ENCODE data around the gene ENTREP1. TPM values are rescaled to one million over a fixed set of nuclear protein-coding genes. Genes with fewer than 3 reads are reported as not detected.

ENTREP1 gene
- total RNA-seq, 1 experiment from 2014 or later, result 0.08 TPM

DNA sequence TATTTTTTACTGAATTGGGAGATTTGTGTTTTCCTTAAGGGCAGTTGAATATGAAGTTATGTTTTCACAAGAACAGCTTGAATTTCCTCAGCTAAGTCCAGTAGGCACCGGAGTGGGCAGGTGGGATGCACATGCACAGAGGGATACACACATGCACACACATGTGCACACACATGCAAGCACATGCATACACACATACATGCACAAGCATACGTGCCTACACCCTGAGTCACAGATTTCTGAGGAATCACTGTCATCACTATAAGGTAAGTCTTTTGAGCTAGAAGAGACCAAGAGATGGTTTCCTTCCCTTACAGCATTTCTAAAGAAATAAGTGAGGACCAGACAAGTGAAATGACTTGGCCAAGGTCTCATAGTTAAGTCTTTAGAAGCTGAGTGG is 8.7 kb downstream of the ENTREP1 start:
- no peaks in the 10 kb centered on the region for H3K36me3 ChIP-seq
- H3K4me3 ChIP-seq, result no peak overlapping the region
- H3K9me3 ChIP-seq (replicated peaks), result 0 out of 2 replicates have a peak, but pooled peaks cover 2% of the 10 kb centered on the region
- no peaks in the 10 kb centered on the region for H3K4me1 ChIP-seq
- no peak for DNase-seq
- H3K27ac ChIP-seq, result no peak overlapping the region
- no peaks in the 10 kb centered on the region for H3K27me3 ChIP-seq

DNA sequence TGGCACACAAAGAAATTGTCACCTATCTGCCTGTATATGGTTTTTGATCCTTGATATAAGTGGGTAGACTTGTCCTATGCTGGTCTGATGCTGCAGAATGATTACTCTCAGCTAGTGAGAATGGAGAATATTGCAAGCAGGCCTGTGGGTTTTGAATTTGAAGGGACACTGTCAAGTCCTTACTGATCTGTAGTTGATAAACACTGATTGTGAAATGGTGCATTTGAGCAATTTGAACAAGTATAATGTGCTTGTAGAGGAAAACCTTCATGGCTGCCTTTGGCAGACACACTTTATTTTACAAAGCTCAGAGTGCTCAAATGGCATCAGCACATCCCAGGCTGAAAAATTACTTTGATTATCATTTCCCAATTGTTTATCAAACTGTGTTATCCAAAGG is 9.3 kb downstream of the ENTREP1 start:
- Histone ChIP-seq H3K27ac (no peak overlapping the region), H3K9me3 (replicated peaks) (0 out of 2 replicates have a peak, but pooled peaks cover 2% of the 10 kb centered on the region), H3K36me3 (no peaks in the 10 kb centered on the region), H3K4me1 (no peaks in the 10 kb centered on the region), H3K27me3 (no peaks in the 10 kb centered on the region), H3K4me3 (no peak overlapping the region)
- DNase-seq, result no peak

DNA sequence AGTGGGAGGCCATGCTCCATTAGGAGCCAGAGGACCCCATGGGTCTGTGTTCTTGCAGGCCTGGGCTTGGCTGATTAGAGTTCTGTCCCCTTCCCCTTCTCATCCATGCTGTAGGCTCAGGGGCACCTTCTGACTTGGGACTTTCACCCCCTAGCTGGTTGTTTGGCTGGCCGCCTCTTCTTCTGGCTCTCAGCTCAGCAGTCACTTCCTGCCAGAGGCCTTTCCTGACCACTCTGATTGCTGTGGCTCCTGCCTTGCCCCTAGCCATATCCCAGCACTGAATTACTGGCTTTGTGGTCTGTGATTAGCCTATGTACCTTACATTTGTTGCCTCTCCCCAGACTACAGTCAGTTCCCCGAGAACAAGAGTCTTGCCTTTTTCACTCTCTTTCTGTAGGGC is 14.6 kb downstream of the ENTREP1 start:
- peak in 1 of 2 experiments; percentile 19 for DNase-seq
- H3K27me3 ChIP-seq, result 0 out of 2 replicates have a peak, but pooled peaks cover 6% of the 10 kb centered on the region
- H3K4me3 ChIP-seq, result no peak overlapping the region
- no peak overlapping the region for H3K27ac ChIP-seq
- H3K36me3 ChIP-seq, result no peaks in the 10 kb centered on the region
- no peaks in the 10 kb centered on the region for H3K4me1 ChIP-seq
- H3K9me3 ChIP-seq (replicated peaks), result no peaks in the 10 kb centered on the region

DNA sequence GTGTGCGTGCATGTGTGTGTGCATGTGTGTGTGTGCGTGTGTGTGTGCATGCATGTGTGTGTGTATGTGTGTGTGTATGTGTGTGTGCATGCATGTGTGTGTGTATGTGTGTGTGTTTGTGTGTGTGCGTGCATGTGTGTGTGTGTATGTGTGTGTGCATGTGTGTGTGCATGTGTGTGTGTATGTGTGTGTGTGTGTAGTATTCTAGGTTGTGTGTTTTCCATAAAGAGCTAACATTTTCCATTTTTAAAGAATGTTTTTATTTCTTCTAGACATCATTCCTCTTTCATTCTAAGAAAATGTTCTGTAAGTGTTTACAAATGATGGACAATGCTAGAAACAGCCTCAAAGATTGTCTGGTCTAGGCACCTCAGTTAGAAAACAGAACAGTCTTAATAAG is 15.6 kb downstream of the ENTREP1 start:
- Histone ChIP-seq H3K4me1 (no peaks in the 10 kb centered on the region), H3K27me3 (0 out of 2 replicates have a peak, but pooled peaks cover 6% of the 10 kb centered on the region), H3K36me3 (no peaks in the 10 kb centered on the region), H3K27ac (no peak overlapping the region), H3K9me3 (replicated peaks) (no peaks in the 10 kb centered on the region), H3K4me3 (no peak overlapping the region)
- no peak for DNase-seq

DNA sequence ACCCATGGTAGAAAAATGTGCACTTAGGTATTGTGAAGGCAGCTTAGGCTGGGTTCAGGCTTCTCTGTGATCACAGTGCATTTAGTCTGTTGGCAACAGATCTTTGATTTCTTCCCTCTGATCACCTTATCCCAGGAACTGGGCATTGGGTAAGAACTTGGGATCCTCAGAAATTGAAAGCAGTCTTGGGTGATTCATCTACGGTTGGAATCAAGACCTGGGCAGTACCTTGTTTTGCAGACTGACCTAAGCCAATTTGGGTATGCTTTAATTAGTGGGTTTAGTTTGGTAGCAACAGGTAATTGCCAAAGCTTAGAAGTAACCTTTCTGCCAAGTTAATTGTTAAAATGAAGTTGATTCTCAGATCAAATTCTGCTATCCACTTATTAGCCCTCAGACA is 17.8 kb downstream of the ENTREP1 start:
- no peak overlapping the region for H3K27ac ChIP-seq
- no peaks in the 10 kb centered on the region for H3K4me1 ChIP-seq
- H3K36me3 ChIP-seq, result no peaks in the 10 kb centered on the region
- 0 out of 2 replicates have a peak, but pooled peaks cover 6% of the 10 kb centered on the region for H3K27me3 ChIP-seq
- DNase-seq, result no peak
- H3K4me3 ChIP-seq, result no peak overlapping the region
- H3K9me3 ChIP-seq (replicated peaks), result no peaks in the 10 kb centered on the region

DNA sequence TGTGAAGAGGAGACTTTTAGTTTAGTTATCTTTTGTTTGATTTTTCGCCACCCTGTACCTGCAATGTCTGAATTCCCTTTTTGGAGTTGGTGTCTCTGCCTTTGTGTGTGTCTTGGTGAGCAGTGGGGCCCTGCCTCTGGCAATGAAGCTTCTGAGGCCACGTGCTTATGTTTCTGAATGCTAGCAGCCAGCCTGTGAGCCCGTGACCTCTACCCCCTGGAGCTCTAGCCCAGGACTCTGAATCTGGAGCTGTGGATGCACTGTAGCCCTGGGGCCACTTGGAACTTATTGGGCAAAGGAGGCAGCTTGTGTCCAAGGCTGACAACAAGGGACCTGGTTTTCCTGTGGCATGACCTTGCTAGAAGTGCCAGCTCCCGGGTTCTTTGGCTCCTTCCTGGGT is 19.4 kb downstream of the ENTREP1 start:
- no peak for DNase-seq
- Histone ChIP-seq H3K4me3 (no peak overlapping the region), H3K27ac (no peak overlapping the region), H3K4me1 (no peaks in the 10 kb centered on the region), H3K27me3 (0 out of 2 replicates have a peak, but pooled peaks cover 6% of the 10 kb centered on the region), H3K9me3 (replicated peaks) (no peaks in the 10 kb centered on the region), H3K36me3 (no peaks in the 10 kb centered on the region)

DNA sequence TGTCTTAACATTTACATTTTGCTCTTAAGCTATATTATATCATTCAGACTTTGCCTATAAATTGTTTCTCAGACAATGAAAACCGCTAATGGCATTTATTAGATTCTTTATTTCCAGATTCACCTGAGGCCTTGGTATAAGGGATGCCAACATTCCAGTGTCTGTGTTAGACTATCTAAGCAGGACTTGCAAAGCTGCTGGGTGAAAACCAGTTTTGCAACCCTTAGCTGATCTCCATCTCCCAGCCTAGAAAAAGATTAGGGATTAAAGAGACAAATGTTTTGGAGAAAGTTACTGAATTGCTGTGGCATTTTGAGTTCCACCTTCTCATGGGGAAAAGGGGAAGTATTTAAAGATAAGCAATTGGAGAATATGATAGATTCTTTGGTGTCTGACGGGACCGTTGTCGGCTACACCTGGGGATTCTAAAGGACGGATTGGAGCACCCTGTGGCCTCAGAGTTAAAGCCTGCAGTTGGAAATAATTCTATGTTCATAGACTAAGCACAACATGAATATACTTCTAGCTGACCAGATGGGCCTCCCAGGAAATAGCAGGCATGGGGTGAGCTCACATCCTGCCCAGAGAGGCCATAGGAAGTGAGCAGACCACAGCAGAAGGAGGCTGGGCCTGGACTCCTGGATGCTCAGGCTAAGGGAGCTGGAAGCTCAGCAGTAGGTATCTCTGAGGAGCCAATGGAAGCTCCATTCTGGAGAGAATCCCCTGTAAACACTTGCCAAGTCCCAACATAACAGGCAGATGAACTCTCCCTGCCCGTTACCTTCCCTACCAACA is 21.8 kb downstream of the ENTREP1 start:
- DNase-seq, result no peak
- Histone ChIP-seq H3K27me3 (0 out of 2 replicates have a peak, but pooled peaks cover 2% of the 10 kb centered on the region), H3K4me1 (no peaks in the 10 kb centered on the region), H3K9me3 (replicated peaks) (0 out of 2 replicates have a peak, but pooled peaks cover 6% of the 10 kb centered on the region), H3K4me3 (no peak overlapping the region), H3K27ac (no peak overlapping the region), H3K36me3 (no peaks in the 10 kb centered on the region)

DNA sequence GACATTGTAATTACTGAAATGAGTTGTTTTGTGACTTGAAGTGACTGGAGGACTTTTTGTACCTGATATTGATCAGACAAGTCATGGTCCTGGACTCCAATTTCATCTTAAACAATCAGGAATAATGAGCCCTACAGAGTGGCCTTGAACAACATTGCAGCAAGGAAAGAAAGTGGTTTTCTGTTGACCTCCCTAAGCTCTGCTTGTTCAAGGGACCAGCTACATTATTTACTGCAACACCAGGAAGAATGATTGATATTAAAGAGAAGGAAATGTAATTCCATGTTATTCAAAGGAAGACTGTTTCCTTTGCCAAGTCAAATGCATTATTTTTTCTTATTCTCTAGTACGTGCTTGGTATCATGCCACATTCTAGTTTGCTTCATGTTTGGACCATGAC is 22.6 kb downstream of the ENTREP1 start:
- Histone ChIP-seq H3K27me3 (no peaks in the 10 kb centered on the region), H3K36me3 (no peaks in the 10 kb centered on the region), H3K4me1 (no peaks in the 10 kb centered on the region), H3K4me3 (no peak overlapping the region), H3K27ac (no peak overlapping the region), H3K9me3 (replicated peaks) (0 out of 2 replicates have a peak, but pooled peaks cover 6% of the 10 kb centered on the region)
- DNase-seq, result no peak

DNA sequence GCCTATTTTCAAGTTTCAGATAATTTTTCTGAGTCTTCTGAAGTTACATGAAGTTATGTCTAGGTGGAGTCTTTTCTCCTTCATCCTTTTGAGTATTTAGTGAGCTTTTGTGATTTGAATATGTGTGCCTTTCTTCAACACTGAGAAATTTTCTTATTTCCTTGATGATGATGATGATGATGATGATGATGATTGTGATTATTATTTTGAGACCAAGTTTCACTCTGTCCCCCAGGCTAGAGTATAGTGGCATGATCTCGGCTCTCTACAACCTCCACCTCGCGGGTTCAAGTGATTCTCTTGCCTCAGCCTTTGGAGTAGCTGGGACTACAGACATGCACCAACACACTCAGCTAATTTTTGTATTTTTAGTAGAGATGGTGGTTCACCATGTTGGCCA is 26.2 kb downstream of the ENTREP1 start:
- no peak overlapping the region for H3K4me3 ChIP-seq
- no peaks in the 10 kb centered on the region for H3K4me1 ChIP-seq
- H3K9me3 ChIP-seq (replicated peaks), result 0 out of 2 replicates have a peak, but pooled peaks cover 6% of the 10 kb centered on the region
- H3K27ac ChIP-seq, result no peak overlapping the region
- H3K36me3 ChIP-seq, result no peaks in the 10 kb centered on the region
- no peaks in the 10 kb centered on the region for H3K27me3 ChIP-seq
- no peak for DNase-seq

DNA sequence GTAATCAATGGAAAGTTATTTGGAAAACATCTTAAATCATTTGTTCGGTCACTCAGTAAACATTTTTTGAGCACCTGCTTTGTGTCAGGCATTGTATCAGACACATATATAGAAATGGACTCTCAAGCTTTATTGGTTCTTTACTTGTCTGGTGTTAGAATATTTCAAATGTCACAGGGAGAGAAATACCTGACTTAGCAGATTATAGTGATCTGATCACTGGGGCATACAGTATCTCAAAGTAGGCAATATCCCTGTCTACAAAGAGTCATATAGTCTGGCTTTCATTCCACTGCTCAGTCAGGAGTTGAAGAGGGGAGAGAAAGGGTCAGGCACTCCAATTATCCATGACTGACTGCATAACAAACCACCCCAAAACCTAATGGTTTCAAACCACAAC is 30.2 kb downstream of the ENTREP1 start:
- no peaks in the 10 kb centered on the region for H3K4me1 ChIP-seq
- H3K27ac ChIP-seq, result no peak overlapping the region
- no peaks in the 10 kb centered on the region for H3K36me3 ChIP-seq
- 0 out of 2 replicates have a peak, but pooled peaks cover under 1% of the 10 kb centered on the region for H3K9me3 ChIP-seq (replicated peaks)
- H3K4me3 ChIP-seq, result no peak overlapping the region
- DNase-seq, result no peak
- no peaks in the 10 kb centered on the region for H3K27me3 ChIP-seq

DNA sequence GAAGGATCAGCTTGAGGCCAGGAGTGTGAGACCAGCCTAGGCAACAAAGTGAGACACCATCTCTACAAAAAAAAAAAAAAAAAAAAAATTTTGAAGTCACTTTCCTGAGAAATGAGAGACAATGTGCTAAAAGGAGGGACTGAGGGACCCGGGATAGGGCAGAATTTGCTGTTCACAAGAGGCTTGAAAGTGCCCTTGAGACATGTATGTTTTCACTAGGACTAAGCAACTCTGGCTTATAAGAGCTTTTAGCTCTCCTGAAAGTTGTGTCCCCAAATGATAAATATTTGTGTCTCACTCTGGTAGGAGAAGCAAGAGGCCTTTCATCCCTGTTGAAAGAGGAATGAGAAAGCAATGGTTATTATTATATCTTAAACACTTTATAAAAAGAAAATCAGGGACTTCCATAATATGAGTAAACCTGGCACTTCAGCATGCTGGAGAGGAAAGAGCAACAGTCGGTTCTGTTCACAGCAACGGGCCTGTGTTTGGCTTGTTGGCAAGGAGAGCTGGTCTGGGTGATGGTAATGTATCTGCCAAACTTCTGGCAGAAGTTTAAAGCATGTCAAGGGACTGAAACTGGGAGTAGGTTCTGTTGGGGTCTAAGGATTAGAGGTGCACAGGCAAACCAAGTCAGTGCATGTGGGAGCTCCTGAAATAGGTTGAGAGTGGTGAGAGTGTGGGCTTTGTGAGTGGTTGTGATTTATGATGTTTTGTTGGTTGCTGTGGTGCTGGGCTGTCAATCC is 32.2 kb downstream of the ENTREP1 start:
- Histone ChIP-seq H3K9me3 (replicated peaks) (no peaks in the 10 kb centered on the region), H3K4me1 (no peaks in the 10 kb centered on the region), H3K36me3 (no peaks in the 10 kb centered on the region), H3K4me3 (no peak overlapping the region), H3K27ac (no peak overlapping the region), H3K27me3 (no peaks in the 10 kb centered on the region)
- no peak for DNase-seq

DNA sequence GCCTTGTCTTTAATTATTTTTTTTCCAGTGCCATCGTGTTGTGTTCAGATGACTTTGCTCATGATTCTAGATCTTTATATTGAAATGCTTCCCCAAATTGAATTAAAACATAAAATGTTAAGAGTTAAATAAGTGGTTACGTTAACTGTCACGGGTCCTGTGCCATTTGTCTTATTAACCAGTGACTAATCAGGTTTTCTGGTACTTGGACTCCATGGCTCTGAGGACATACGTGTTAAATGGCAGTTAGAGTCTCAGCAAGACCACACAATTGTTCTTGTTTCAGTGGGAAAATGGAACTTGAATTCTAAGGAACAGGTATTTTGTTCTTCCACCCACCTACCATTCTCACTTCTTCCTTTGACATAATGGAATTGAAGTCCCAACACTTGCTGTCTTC is 32.8 kb downstream of the ENTREP1 start:
- no peak overlapping the region for H3K27ac ChIP-seq
- no peaks in the 10 kb centered on the region for H3K27me3 ChIP-seq

DNA sequence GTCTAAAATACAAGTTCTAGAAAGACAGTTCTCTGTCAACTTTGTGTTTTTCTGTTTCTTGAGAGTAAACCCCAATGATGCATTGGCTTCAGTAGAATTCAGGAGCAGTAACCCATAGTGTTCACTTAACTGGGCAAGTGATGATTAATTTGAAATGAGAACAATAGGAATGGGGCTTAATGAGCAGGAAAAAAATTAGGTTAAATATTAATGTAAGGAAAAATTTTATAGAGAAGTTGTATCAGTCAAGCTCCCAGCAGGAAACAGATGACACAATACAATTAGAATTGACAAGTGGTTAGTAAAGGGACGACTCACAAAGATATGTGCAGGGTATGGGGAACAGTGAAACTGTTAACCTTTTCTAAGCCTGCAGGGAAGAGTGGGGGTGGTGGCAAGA is 38.2 kb downstream of the ENTREP1 start:
- Histone ChIP-seq H3K27ac (no peak overlapping the region), H3K4me3 (no peak overlapping the region)

More for the DNA sequence above, 32.8 kb downstream of the ENTREP1 start:
- Histone ChIP-seq H3K4me1 (no peaks in the 10 kb centered on the region), H3K4me3 (no peak overlapping the region), H3K36me3 (no peaks in the 10 kb centered on the region), H3K9me3 (replicated peaks) (no peaks in the 10 kb centered on the region)
- no peak for DNase-seq

DNA sequence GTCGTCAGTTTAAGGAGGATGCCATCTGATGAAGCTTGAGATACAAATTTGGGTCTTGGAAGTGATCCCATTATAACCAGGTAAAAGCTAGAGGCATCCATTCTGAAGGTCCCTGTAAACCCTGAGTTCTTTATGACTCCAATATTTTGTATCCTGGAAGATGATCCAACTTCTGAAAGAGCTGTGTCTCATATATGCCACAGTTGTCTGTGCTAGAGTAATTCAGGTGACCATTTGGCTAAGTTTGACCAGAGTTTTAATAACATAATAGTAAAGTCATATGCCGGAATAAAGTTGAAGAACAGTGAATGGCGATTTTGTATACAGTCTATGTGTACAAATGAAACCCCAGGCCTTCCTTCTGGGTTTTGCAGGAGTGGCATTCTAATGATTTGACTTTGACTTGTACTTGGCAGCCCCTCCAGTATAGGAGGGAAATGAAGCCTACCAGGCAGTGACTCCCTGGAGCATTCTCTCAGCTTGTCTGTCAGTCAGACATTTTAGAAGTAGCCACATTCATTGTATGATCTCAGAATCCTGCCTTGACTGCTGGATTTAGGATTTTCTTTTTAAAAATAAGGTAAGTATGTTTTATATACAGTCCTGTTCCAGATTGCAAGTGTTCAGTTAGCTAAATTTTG is 39.6 kb downstream of the ENTREP1 start:
- H3K27me3 ChIP-seq, result no peaks in the 10 kb centered on the region
- H3K27ac ChIP-seq, result no peak overlapping the region
- H3K36me3 ChIP-seq, result no peaks in the 10 kb centered on the region
- no peak overlapping the region for H3K4me3 ChIP-seq
- H3K4me1 ChIP-seq, result no peaks in the 10 kb centered on the region
- no peak for DNase-seq
- no peaks in the 10 kb centered on the region for H3K9me3 ChIP-seq (replicated peaks)

More for the DNA sequence above, 38.2 kb downstream of the ENTREP1 start:
- DNase-seq, result no peak
- no peaks in the 10 kb centered on the region for H3K27me3 ChIP-seq
- no peaks in the 10 kb centered on the region for H3K36me3 ChIP-seq
- H3K9me3 ChIP-seq (replicated peaks), result no peaks in the 10 kb centered on the region
- no peaks in the 10 kb centered on the region for H3K4me1 ChIP-seq

DNA sequence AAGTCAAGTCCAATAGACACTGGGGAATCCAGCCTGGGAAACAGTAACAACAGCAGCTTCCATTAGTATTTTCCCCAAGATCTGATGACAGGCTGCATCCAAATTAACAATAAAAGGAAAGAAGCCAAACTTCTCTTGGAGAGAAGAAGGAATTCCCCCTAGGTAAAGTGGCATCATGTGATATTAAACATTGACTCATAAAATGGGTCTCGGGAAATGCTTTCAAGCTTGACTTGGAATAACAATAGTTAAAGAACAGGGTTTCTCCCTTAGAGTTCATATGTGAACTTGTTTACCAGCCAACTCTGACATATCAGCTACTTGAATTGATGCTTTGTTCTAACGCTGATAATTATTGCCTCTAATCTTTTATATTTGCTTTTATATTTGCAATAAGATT is 45.4 kb downstream of the ENTREP1 start:
- H3K9me3 ChIP-seq (replicated peaks), result no peaks in the 10 kb centered on the region
- no peaks in the 10 kb centered on the region for H3K36me3 ChIP-seq
- no peak overlapping the region for H3K4me3 ChIP-seq
- no peaks in the 10 kb centered on the region for H3K4me1 ChIP-seq
- no peak overlapping the region for H3K27ac ChIP-seq
- DNase-seq, result no peak
- H3K27me3 ChIP-seq, result no peaks in the 10 kb centered on the region
